NCI-H2029 (cell line): ENCODE results near the gene TULP4.

Experiments
- DNase-seq: peaks from one replicate; lab custom pipeline; 2025; lab: John Stamatoyannopoulos, UW

TULP4 gene

DNA sequence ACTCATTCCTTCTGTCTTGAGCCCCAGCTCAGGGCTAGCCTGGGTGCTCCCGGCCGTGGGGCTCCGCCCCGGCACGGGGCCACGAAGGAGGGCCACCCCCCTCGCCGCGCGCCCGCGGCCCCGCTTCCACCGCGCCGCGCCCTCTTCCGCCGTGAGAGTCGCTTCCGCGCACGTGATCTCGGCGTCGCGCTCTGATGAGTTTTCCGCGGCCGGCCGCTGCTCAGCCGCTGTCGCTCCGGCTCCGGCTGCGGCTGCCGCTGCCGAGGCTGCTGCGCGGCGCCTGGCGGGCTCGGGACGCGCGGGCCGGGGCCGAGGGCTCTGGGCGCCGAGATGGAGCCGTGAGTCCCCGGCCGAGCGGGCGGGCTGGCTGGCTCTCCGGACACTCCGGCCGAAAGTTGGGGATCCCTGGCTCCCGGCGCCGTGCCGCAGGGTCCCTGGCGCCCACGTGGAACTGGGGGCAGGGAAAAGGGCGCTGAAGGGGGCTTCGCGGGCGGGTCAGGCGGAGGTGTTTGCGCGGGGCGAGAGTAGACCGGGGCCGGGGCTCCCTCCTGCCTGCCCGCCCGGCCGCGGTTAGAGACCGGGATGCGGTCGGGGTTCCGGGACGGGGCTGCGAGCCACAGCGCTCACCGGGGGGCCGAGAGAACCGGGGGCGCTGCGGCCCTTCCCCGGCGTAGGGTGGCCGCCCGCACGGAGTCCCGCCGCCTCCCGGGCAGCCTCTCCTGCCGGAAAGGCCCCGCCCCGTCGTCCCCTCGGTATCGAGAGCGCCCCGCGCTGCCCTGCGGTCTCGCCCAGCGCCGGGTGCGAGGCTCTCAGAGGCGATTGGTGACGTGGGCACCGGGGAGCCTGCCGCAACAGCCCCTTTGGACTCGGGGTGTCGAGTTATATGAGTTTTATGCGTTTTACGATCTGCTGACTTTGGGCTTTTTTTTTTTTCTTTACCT, 247.9 kb downstream of the TULP4 start, which contains the start of gene TMEM181:
TSS of gene TMEM181 (plus strand) at position 197 of the 941 bp plus-strand sequence. CDS start at position 331, 134 bp downstream.
- peak; percentile 79 for DNase-seq

DNA sequence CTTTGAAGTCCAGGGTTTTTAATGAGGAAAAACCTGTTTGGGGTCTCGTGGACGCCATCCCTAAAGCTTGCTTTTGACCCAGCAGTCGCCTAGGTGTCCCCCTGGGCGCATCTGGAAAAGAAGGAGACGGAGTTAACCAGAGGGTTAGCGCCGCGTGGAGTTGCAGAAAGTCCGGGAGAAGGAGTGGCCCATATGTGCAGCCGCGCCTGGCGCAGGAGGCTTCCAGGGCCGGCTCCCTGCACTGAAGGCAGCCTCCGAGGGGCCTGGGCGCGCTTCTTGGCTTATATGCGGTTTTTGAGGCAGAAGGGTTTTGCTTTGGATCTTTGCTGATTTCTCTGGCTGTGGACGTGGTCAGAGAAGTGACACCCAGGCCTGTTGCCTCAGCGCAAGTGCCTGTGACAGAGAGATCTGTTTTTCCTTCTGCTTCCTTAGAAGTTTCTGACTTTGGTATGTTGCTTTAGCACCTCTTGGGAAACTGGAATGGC, 248.6 kb downstream of the TULP4 start:
- DNase-seq, result no peak
